Astrocyte (in vitro differentiated cells and primary cell): Measurements from ENCODE around the gene VAX1. TPM values are rescaled to one million over a fixed set of nuclear protein-coding genes. Genes with fewer than 3 reads are reported as not detected.

Source experiments
- DNase-seq: peaks from one replicate; pipeline ENCODE4 v3.0.0-alpha.2; 2010; ENCODE audit warnings: low read depth
- FAIRE-seq: peaks from 2 replicates; lab custom pipeline; 2011; peaks lifted over from hg19 to GRCh38; lab: Jason Lieb, UNC
- H2AFZ ChIP-seq: 2 replicates; pipeline ENCODE4 v1.6.0; 2012; ENCODE audit warnings: low read depth, low read length, inconsistent platforms
- H3K27ac ChIP-seq: 2 replicates; pipeline ENCODE4 v1.5.1; 2011; ENCODE audit warnings: low read depth, low read length, inconsistent platforms
- H3K27me3 ChIP-seq: 2 replicates; pipeline ENCODE4 v1.6.0; 2011; ENCODE audit warnings: low read length, inconsistent platforms; ENCODE audit not compliant: insufficient read depth
- H3K36me3 ChIP-seq: 2 replicates; pipeline ENCODE4 v1.5.1; 2011; ENCODE audit warnings: low read length, inconsistent platforms; ENCODE audit not compliant: insufficient read depth
- H3K4me1 ChIP-seq: 2 replicates; pipeline ENCODE4 v1.5.1; 2011; ENCODE audit warnings: low read length, inconsistent platforms; ENCODE audit not compliant: insufficient read depth
- H3K4me2 ChIP-seq: 2 replicates; pipeline ENCODE4 v1.6.0; 2012; ENCODE audit warnings: low read length, inconsistent platforms
- H3K4me3 ChIP-seq: 2 replicates; pipeline ENCODE4 v1.5.1; 2011; ENCODE audit warnings: low read depth, mild to moderate bottlenecking, low read length, inconsistent platforms; ENCODE audit not compliant: insufficient read depth
- H3K79me2 ChIP-seq: 2 replicates; pipeline ENCODE4 v1.6.0; 2012; ENCODE audit warnings: mild to moderate bottlenecking, low read length, inconsistent platforms; ENCODE audit not compliant: insufficient read depth
- H3K9ac ChIP-seq: 2 replicates; pipeline ENCODE4 v1.6.0; 2012; ENCODE audit warnings: mild to moderate bottlenecking, low read length, inconsistent platforms
- H3K9me3 ChIP-seq: 2 replicates; pipeline ENCODE4 v1.5.1; 2012; ENCODE audit warnings: low read depth, mild to moderate bottlenecking, low read length, inconsistent platforms; ENCODE audit not compliant: insufficient read depth
- H4K20me1 ChIP-seq: 2 replicates; pipeline ENCODE4 v1.6.0; 2012; ENCODE audit warnings: low read length, inconsistent platforms; ENCODE audit not compliant: insufficient read depth
- H3K27ac Mint-ChIP-seq: one replicate; pipeline ENCODE4 v1.8.0; 2021; ENCODE audit warnings: mild to moderate bottlenecking, mixed read lengths; ENCODE audit not compliant: unreplicated experiment
- H3K27me3 Mint-ChIP-seq: one replicate; pipeline ENCODE4 v1.8.0; 2021; ENCODE audit warnings: low read depth, mixed read lengths; ENCODE audit not compliant: unreplicated experiment
- H3K36me3 Mint-ChIP-seq: one replicate; pipeline ENCODE4 v1.8.0; 2021; ENCODE audit warnings: low read depth, mixed read lengths; ENCODE audit not compliant: unreplicated experiment
- H3K4me1 Mint-ChIP-seq: one replicate; pipeline ENCODE4 v1.8.0; 2021; ENCODE audit warnings: low read depth, mixed read lengths; ENCODE audit not compliant: unreplicated experiment
- H3K4me3 Mint-ChIP-seq: one replicate; pipeline ENCODE4 v1.8.0; 2021; ENCODE audit warnings: mild to moderate bottlenecking, moderate library complexity, mixed read lengths; ENCODE audit not compliant: unreplicated experiment
- H3K9me3 Mint-ChIP-seq: one replicate; pipeline ENCODE4 v1.8.0; 2021; ENCODE audit warnings: mild to moderate bottlenecking, mixed read lengths; ENCODE audit not compliant: unreplicated experiment
- CTCF ChIP-seq: IDR thresholded peaks from 2 replicates; pipeline ENCODE4 v1.5.1; 2011; ENCODE audit warnings: low read depth, mild to moderate bottlenecking, inconsistent platforms, low read length, moderate library complexity; ENCODE audit not compliant: insufficient read depth
- EZH2 ChIP-seq: IDR thresholded peaks from 2 replicates; pipeline ENCODE4 v1.6.1; 2012; ENCODE audit warnings: mild to moderate bottlenecking, low read length, inconsistent platforms; ENCODE audit not compliant: insufficient read depth
- total RNA-seq: library from RNA; stranded (reverse); gene quantifications from 2 replicates; pipeline ENCODE4 v1.2.1, GENCODE V29; 2021

The VAX1 gene
- total RNA-seq, 1 donor from 2014 or later = 0.34 TPM

- FAIRE-seq = no peak
- H3K9me3 Mint-ChIP-seq = peaks cover 6% of the 10 kb centered on the region
- H3K4me1 Mint-ChIP-seq = peaks cover 8% of the 10 kb centered on the region
Observed at GRCh38 chr10:117136391-117136975, 1.6 kb downstream of the VAX1 start.

DNA sequence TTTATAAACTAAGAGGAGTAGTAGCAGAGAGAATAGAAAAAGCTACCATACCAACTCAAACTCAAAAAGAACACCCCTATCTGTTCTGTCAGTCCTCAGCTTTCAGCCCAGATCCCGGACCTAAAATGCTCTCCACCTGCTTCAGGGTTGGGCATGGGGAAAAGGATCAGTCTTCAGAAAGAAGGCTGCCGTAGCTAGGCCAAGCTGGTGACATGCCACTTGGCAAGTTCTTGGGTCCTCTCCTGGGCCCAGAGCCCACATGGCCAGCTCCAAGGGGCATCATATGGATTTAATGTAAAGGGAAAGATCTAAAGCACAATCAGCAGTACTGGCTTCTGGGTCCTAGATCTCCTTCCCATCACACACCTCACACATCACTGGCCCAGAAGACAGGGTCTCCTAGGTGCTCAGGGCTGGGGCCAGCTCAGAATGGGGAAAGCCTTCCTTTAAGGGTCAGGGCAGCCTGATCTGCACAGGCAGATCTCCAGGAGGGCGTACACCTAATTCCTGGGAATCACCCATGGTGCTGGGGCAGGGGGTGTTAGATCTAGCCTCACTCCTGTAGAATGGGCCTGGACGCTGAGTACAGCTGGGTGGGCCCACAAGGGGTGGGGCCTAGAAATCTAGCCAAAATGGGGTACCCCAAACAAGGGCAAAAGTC lies 2.5 kb downstream of the VAX1 start:
- peaks cover 3% of the 10 kb centered on the region for H4K20me1 ChIP-seq
- DNase-seq = no peak
- peak overlapping the region; percentile 85 for H3K4me2 ChIP-seq
- Mint-ChIP-seq H3K36me3 (peaks cover 3% of the 10 kb centered on the region), H3K4me3 (peak overlapping the region; percentile 57), H3K27me3 (peaks cover 68% of the 10 kb centered on the region), H3K9me3 (peaks cover 6% of the 10 kb centered on the region), H3K27ac (peak overlapping the region; percentile 41), H3K4me1 (peaks cover 8% of the 10 kb centered on the region)
- peaks cover 79% of the 10 kb centered on the region for H3K27me3 ChIP-seq
- H3K4me3 ChIP-seq = no peak overlapping the region
- TF ChIP-seq EZH2 (no peak), CTCF (no peak)
- FAIRE-seq = no peak
- H3K4me1 ChIP-seq = peaks cover 23% of the 10 kb centered on the region
- H3K27ac ChIP-seq = no peak overlapping the region
- H3K9ac ChIP-seq = no peak overlapping the region
- peaks cover 7% of the 10 kb centered on the region for H3K79me2 ChIP-seq
- H2AFZ ChIP-seq = no peak overlapping the region
- H3K9me3 ChIP-seq = no peaks in the 10 kb centered on the region
- no peaks in the 10 kb centered on the region for H3K36me3 ChIP-seq

More at GRCh38 chr10:117136391-117136975, 1.6 kb downstream of the VAX1 start:
- Histone ChIP-seq H3K9ac (peak overlapping the region; percentile 58), H3K36me3 (no peaks in the 10 kb centered on the region), H3K79me2 (peaks cover 7% of the 10 kb centered on the region), H2AFZ (peak overlapping the region; percentile 41), H4K20me1 (peaks cover 3% of the 10 kb centered on the region), H3K4me1 (peaks cover 20% of the 10 kb centered on the region), H3K4me3 (peak overlapping the region; percentile 52), H3K27ac (peak overlapping the region; percentile 6), H3K27me3 (peaks cover 77% of the 10 kb centered on the region), H3K4me2 (peak overlapping the region; percentile 85), H3K9me3 (no peaks in the 10 kb centered on the region)
- H3K27ac Mint-ChIP-seq = no peak overlapping the region
- TF ChIP-seq CTCF (no peak), EZH2 (no peak)
- H3K36me3 Mint-ChIP-seq = peaks cover 3% of the 10 kb centered on the region
- H3K4me3 Mint-ChIP-seq = peak overlapping the region; percentile 67
- no peak for DNase-seq
- peaks cover 68% of the 10 kb centered on the region for H3K27me3 Mint-ChIP-seq

- H2AFZ ChIP-seq = no peak overlapping the region
- peaks cover 71% of the 10 kb centered on the region for H3K27me3 Mint-ChIP-seq
Observed at GRCh38 chr10:117135026-117135372, 3.1 kb downstream of the VAX1 start.

More at GRCh38 chr10:117135026-117135372, 3.1 kb downstream of the VAX1 start:
- Histone ChIP-seq H3K4me1 (peaks cover 23% of the 10 kb centered on the region), H3K79me2 (peaks cover 7% of the 10 kb centered on the region), H3K27me3 (peaks cover 79% of the 10 kb centered on the region), H3K27ac (peak overlapping the region; percentile 26), H3K9me3 (no peaks in the 10 kb centered on the region), H3K4me2 (peak overlapping the region; percentile 72), H3K4me3 (no peak overlapping the region), H3K36me3 (no peaks in the 10 kb centered on the region), H4K20me1 (peaks cover 3% of the 10 kb centered on the region), H3K9ac (no peak overlapping the region)
- Mint-ChIP-seq H3K36me3 (peaks cover 3% of the 10 kb centered on the region), H3K4me3 (no peak overlapping the region), H3K27ac (peak overlapping the region; percentile 41), H3K9me3 (peaks cover 6% of the 10 kb centered on the region), H3K4me1 (peaks cover 8% of the 10 kb centered on the region)
- no peak for FAIRE-seq
- DNase-seq = no peak
- no peak for TF ChIP-seq CTCF
- TF ChIP-seq EZH2 = no peak
